Neural cell (in vitro differentiated cells): ENCODE results near the gene THRAP3. TPM values are rescaled to one million over a fixed set of nuclear protein-coding genes. Genes with fewer than 3 reads are reported as not detected.

Source experiments
- H2AFZ ChIP-seq: fragments of 200-600, 300-800 bp; sonication (generic), shearing (Covaris generic); 2 replicates; pipeline ENCODE4 v1.6.0; 2014; ENCODE audit warnings: low read depth, mild to moderate bottlenecking, antibody characterized with exemption, low read length, moderate library complexity
- H3F3A ChIP-seq: fragments of 200-600 bp; shearing (Covaris generic); 2 replicates; pipeline ENCODE4 v1.6.1; 2016; ENCODE audit warnings: mild to moderate bottlenecking, moderate library complexity, mixed read lengths, antibody characterized with exemption, low read length; ENCODE audit not compliant: insufficient read depth, poor library complexity, severe bottlenecking
- H3K27ac ChIP-seq: fragments of 200-600, 300-800 bp; sonication (generic), shearing (Covaris generic); 2 replicates; pipeline ENCODE4 v1.5.1; 2014; ENCODE audit warnings: mild to moderate bottlenecking, low read length, moderate library complexity
- H3K27me3 ChIP-seq: fragments of 300-800, 200-600 bp; sonication (generic), shearing (Covaris generic); 2 replicates; pipeline ENCODE4 v1.6.0; 2014; ENCODE audit warnings: mild to moderate bottlenecking, low read depth, low read length, moderate library complexity; ENCODE audit not compliant: insufficient read depth
- H3K36me3 ChIP-seq: fragments of 300-800, 200-600 bp; sonication (generic), shearing (Covaris generic); 2 replicates; pipeline ENCODE4 v1.5.1; 2014; ENCODE audit warnings: mild to moderate bottlenecking, antibody characterized with exemption, low read length, moderate library complexity; ENCODE audit not compliant: insufficient read depth
- H3K4me2 ChIP-seq: fragments of 300-800, 200-600 bp; sonication (generic), shearing (Covaris generic); 2 replicates; pipeline ENCODE4 v1.6.0; 2014; ENCODE audit warnings: mild to moderate bottlenecking, low read length
- H3K4me3 ChIP-seq: fragments of 300-800, 200-600 bp; sonication (generic), shearing (Covaris generic); 2 replicates; pipeline ENCODE4 v1.5.1; 2014; ENCODE audit warnings: mild to moderate bottlenecking, low read length, moderate library complexity
- H3K79me2 ChIP-seq: fragments of 200-600 bp; shearing (Covaris generic); replicated peaks from 2 replicates; pipeline ENCODE4 v1.6.0; 2014; ENCODE audit warnings: mild to moderate bottlenecking, low read length, moderate library complexity; ENCODE audit not compliant: insufficient read depth
- H3K9ac ChIP-seq: fragments of 300-800, 200-600 bp; sonication (generic), shearing (Covaris generic); 2 replicates; pipeline ENCODE4 v1.6.1; 2016; ENCODE audit warnings: mild to moderate bottlenecking, low read length, mixed read lengths
- H3K9me2 ChIP-seq: fragments of 200-600 bp; shearing (Covaris generic); 2 replicates; pipeline ENCODE4 v1.6.1; 2016; ENCODE audit warnings: mild to moderate bottlenecking, low read length, mixed read lengths; ENCODE audit not compliant: insufficient read depth
- H3K9me3 ChIP-seq: fragments of 200-600, 300-800 bp; sonication (generic), shearing (Covaris generic); 2 replicates; pipeline ENCODE4 v1.6.1; 2016; ENCODE audit warnings: mild to moderate bottlenecking, mixed run types, low read length, moderate library complexity, mixed read lengths
- H4K20me1 ChIP-seq: fragments of 200-600 bp; shearing (Covaris generic); 2 replicates; pipeline ENCODE4 v1.6.1; 2016; ENCODE audit warnings: mild to moderate bottlenecking, mixed run types; ENCODE audit not compliant: insufficient read depth
- EP300 ChIP-seq: fragments of 450-650 bp; conservative IDR thresholded peaks from 2 replicates; pipeline ENCODE4 v1.6.1; 2014; ENCODE audit warnings: antibody characterized with exemption, mild to moderate bottlenecking, moderate library complexity; ENCODE audit not compliant: poor library complexity, severe bottlenecking
- EZH2 ChIP-seq: fragments of 200-600, 300-800 bp; shearing (Covaris generic), sonication (generic); IDR thresholded peaks from 2 replicates; pipeline ENCODE4 v1.6.1; 2014; ENCODE audit warnings: antibody characterized with exemption, low read length, borderline replicate concordance, mild to moderate bottlenecking; ENCODE audit not compliant: insufficient read depth, poor library complexity, severe bottlenecking
- MXI1 ChIP-seq: fragments of 450-650 bp; conservative IDR thresholded peaks from 2 replicates; pipeline ENCODE4 v1.6.1; 2014; ENCODE audit warnings: antibody characterized with exemption, mild to moderate bottlenecking; ENCODE audit not compliant: poor library complexity, severe bottlenecking
- POLR2AphosphoS5 ChIP-seq: IDR thresholded peaks from 2 replicates; pipeline ENCODE4 v1.6.1; 2012
- RAD21 ChIP-seq: fragments of 450-650 bp; conservative IDR thresholded peaks from 2 replicates; pipeline ENCODE4 v1.6.1; 2014; ENCODE audit warnings: antibody characterized with exemption, mild to moderate bottlenecking, moderate library complexity
- SMC3 ChIP-seq: fragments of 450-650 bp; conservative IDR thresholded peaks from 2 replicates; pipeline ENCODE4 v1.6.1; 2014; ENCODE audit warnings: antibody characterized with exemption, mild to moderate bottlenecking, moderate library complexity; ENCODE audit not compliant: poor library complexity
- TAF1 ChIP-seq: IDR thresholded peaks from 2 replicates; pipeline ENCODE4 v1.6.1; 2012; ENCODE audit warnings: low read depth
- polyA plus RNA-seq: library from polyadenylated mRNA; depleted of rRNA; stranded (reverse); fragments of >200 nt; gene quantifications from 2 replicates; pipeline ENCODE4 v1.2.3, GENCODE V29; 2014
- TF ChIP-seq, protein P1 (sequence below): IDR thresholded peaks from 2 replicates; pipeline ENCODE4 v1.6.1; 2012; ENCODE audit warnings: borderline replicate concordance
- TF ChIP-seq, protein P2 (sequence below): fragments of 450-650 bp; IDR thresholded peaks from 2 replicates; pipeline ENCODE4 v1.5.1; 2014; ENCODE audit warnings: antibody characterized with exemption, mild to moderate bottlenecking, moderate library complexity; ENCODE audit not compliant: poor library complexity, severe bottlenecking

Gene THRAP3
- polyA plus RNA-seq, 1 donor from 2014 or later, result 54.4 TPM

DNA sequence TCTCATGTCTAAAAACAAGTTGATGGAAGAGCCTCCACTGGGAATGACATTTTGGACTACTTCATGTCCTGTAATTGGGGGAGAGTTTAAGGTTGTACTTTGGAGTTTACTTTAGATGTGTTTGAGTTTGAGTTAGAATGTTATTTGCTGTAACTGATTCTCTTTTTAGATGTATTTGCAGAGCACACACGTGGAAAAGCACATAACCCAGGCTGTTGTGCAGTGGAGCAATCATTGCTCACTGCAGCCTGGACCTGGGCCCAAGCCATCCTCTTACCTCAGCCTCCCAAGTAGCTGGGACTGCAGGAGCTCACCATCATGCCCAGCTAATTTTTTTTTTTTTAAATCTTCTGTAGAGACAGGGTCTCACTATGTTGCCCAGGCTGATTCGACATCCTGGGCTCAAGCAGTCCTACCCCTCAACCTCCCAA, 45.2 kb downstream of the THRAP3 start:
- no peaks in the 10 kb centered on the region for H3K9me2 ChIP-seq
- H3K36me3 ChIP-seq, result no peaks in the 10 kb centered on the region
- H3K27me3 ChIP-seq, result no peaks in the 10 kb centered on the region
- no peaks in the 10 kb centered on the region for H3F3A ChIP-seq
- TF ChIP-seq, protein P1, sequence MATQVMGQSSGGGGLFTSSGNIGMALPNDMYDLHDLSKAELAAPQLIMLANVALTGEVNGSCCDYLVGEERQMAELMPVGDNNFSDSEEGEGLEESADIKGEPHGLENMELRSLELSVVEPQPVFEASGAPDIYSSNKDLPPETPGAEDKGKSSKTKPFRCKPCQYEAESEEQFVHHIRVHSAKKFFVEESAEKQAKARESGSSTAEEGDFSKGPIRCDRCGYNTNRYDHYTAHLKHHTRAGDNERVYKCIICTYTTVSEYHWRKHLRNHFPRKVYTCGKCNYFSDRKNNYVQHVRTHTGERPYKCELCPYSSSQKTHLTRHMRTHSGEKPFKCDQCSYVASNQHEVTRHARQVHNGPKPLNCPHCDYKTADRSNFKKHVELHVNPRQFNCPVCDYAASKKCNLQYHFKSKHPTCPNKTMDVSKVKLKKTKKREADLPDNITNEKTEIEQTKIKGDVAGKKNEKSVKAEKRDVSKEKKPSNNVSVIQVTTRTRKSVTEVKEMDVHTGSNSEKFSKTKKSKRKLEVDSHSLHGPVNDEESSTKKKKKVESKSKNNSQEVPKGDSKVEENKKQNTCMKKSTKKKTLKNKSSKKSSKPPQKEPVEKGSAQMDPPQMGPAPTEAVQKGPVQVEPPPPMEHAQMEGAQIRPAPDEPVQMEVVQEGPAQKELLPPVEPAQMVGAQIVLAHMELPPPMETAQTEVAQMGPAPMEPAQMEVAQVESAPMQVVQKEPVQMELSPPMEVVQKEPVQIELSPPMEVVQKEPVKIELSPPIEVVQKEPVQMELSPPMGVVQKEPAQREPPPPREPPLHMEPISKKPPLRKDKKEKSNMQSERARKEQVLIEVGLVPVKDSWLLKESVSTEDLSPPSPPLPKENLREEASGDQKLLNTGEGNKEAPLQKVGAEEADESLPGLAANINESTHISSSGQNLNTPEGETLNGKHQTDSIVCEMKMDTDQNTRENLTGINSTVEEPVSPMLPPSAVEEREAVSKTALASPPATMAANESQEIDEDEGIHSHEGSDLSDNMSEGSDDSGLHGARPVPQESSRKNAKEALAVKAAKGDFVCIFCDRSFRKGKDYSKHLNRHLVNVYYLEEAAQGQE, result no peak
- TF ChIP-seq, protein P2, sequence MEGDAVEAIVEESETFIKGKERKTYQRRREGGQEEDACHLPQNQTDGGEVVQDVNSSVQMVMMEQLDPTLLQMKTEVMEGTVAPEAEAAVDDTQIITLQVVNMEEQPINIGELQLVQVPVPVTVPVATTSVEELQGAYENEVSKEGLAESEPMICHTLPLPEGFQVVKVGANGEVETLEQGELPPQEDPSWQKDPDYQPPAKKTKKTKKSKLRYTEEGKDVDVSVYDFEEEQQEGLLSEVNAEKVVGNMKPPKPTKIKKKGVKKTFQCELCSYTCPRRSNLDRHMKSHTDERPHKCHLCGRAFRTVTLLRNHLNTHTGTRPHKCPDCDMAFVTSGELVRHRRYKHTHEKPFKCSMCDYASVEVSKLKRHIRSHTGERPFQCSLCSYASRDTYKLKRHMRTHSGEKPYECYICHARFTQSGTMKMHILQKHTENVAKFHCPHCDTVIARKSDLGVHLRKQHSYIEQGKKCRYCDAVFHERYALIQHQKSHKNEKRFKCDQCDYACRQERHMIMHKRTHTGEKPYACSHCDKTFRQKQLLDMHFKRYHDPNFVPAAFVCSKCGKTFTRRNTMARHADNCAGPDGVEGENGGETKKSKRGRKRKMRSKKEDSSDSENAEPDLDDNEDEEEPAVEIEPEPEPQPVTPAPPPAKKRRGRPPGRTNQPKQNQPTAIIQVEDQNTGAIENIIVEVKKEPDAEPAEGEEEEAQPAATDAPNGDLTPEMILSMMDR, result no peak
- TF ChIP-seq SMC3, result no peak
- TF ChIP-seq TAF1, result no peak
- no peak for TF ChIP-seq EP300
- TF ChIP-seq EZH2, result no peak
- no peak for TF ChIP-seq MXI1
- TF ChIP-seq POLR2AphosphoS5, result no peak
- TF ChIP-seq RAD21, result no peak
- no peaks in the 10 kb centered on the region for H4K20me1 ChIP-seq
- no peaks in the 10 kb centered on the region for H3K9me3 ChIP-seq
- no peak overlapping the region for H2AFZ ChIP-seq
- H3K4me2 ChIP-seq, result no peak overlapping the region
- H3K9ac ChIP-seq, result no peak overlapping the region
- H3K79me2 ChIP-seq, result peaks cover 3% of the 10 kb centered on the region
- no peak overlapping the region for H3K4me3 ChIP-seq
- H3K27ac ChIP-seq, result no peak overlapping the region

DNA sequence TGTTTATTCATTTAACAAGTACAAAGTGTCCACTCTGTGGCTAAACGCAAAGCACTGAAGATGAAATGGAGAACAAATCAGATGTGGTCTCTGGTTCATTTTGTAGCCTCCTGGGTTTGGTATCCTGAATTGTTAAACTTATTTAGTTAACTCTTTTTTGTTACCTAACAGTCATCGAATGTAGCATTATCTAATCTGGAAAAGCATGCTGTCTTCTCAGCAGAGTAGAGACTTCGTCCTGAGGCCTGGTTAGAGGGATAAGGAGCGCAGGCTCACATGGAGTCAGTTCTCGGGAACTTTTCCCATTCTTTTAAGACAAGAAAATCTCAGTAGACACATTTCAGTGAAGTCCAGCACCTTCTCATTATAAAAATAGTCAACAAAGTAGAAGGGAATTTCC, 48.8 kb downstream of the THRAP3 start:
- H3K79me2 ChIP-seq, result no peaks in the 10 kb centered on the region
- no peaks in the 10 kb centered on the region for H3K36me3 ChIP-seq
- H3K9me3 ChIP-seq, result no peaks in the 10 kb centered on the region
- no peak overlapping the region for H3K27ac ChIP-seq
- H3K9ac ChIP-seq, result no peak overlapping the region
- no peak overlapping the region for H3K4me2 ChIP-seq
- H2AFZ ChIP-seq, result no peak overlapping the region
- H3K9me2 ChIP-seq, result no peaks in the 10 kb centered on the region
- TF ChIP-seq MXI1 (no peak), TAF1 (no peak), POLR2AphosphoS5 (no peak), EZH2 (no peak)
- H4K20me1 ChIP-seq, result no peaks in the 10 kb centered on the region
- no peaks in the 10 kb centered on the region for H3K27me3 ChIP-seq
- no peak overlapping the region for H3K4me3 ChIP-seq
- H3F3A ChIP-seq, result no peaks in the 10 kb centered on the region
